HG03558 (cell line): ENCODE data around the gene AKR1C2.
"Not testable (repeated sequence)": the region's sequence is repeated elsewhere in the genome, so short reads cannot be mapped to it uniquely, and the experiment has no call there.

Source experiments
- ATAC-seq: cut with Tn5 transposase; IDR thresholded peaks from one replicate; pipeline ENCODE4 v1.9.1; 2021; ENCODE audit warnings: moderate number of reproducible peaks; ENCODE audit not compliant: unreplicated experiment; ENCODE audit errors: extremely low read depth

Gene AKR1C2

DNA sequence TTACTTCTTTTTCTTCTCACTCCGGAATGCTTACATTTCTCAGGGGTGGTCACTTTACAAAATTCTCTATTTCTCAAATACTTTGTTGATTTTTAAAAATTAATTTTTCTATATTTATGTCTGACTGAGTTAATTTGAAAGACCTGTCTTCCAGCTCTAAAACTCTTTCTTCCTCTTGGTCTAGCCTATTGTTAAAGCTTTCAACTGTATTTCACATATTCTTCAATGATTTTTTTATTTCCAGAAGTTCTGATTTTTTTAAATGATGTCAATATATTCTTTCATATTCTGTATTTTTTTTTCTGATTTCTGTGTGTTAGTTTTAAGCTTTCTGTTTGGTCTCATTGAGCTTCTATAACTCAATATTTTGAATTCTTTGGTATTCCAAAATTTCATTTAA is 27.3 kb upstream of the AKR1C2 start:
- no peak for ATAC-seq

DNA sequence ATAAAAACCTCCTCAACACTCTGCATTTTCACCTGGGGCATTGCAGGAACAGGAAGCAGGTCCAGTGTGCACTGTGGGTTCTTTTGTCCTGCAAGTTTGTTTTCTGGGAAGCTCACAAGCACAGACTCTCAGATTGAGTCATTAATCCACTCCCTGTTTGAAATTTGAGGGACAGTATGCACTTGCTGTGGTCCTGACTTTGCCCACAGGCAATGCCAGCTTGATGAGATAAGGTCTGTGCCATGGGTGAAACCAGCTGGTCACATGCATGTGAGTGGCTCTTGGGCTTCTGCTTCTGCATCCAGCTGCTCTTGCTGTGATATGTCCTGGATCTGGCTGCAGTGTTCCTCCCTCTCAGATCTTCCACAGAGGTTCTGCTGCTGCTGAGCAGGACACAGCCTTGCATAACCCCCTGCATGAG is 21.8 kb upstream of the AKR1C2 start:
- ATAC-seq, result not testable (repeated sequence)

DNA sequence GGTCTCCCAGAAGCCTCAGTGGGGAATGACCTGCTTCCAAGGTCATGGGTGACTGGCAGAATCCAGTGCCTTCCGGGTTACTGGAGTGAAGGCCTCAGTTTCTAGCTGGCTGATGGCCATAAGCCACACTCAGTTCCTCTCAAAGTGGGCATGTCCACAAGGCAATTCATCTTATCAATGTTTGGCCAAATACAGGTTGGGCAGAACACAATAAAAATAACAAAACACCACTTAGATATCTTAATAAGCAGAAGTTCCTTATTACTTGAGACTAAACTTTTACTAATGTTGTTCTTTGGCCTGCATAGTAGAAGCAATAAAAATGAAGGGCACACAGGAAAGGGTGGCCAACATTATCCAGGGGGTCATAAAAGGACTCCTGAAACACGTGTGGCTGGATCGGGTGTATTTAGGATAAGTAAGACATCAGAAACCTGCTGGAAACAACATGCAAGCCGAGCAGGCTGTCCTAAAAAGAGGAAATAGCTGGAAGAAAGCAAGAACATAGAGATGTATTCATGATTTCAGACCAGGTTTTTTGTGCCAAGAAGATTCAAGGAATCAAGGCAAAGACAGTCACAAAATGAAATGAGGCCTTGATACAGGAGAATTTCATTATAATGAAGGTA is 19.6 kb upstream of the AKR1C2 start:
- ATAC-seq, result no peak

DNA sequence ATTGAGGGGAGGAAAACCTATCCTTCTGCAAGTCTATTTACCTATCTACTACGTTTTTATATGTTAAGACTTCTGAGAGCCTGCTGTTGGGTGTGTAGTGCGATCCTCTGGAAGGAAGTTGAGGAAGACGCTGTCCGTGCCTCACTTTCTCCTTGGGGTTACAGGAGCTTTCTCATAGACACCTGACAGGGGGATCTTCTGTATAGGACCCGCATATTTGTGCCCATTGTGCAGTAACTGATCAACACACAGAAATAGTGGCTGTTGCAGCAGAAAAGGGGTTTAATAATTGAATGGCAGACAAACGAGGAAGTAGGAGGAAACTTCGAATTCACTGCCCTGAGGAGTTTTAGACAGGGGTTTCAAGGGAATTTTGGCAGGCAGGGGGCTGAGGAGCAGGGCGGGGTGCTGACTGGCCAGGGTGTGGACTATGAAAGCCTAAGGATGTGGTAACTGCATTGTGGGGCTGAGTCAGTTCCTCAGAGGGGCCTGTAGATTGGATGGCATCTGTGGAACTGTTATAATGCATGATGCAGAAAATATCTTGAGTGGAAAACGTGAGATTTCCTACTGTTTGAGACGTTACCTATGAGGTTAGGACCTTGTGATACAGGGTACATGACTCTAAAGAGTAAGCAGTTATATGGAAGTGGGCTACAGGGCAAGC is 18.1 kb upstream of the AKR1C2 start:
- not testable (repeated sequence) for ATAC-seq

DNA sequence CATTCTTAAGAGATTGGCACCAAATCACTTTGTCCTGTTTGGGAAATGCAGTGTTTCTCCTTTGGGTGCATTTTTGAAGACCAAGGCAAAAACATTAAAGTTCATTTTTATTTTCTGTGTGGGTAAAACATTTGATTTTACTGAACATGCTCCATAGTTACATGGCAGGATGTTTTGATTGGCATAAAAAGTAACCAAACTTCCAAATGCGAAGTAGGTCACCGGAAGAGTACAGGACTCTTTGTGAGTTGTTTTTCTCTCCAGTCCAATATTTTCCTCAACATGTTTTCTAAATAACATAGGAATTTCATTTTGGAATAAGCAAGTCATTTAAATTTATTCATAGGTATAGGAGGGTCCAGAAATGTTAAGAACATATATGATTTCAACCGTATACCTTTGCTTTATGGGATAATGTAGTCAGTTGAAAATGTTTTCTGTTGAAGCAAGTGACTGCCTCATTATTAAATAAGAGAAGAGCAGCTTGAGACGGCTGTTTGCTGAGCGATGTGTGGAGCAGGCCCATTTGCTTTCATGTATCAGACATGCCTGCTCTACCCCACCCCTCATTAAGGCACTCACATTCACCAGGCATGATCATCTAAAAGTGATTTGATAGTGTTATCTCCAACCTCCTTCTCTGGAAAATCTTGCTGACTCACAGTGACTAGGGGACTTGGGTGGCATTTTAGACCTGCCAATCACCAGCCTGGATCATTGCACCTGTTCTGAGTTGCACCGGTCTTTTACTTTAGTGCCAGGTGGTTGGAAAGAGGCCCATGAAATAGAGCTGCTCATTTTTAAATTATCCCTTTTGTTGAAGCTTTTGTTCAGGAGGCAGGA is 16.3 kb upstream of the AKR1C2 start:
- not testable (repeated sequence) for ATAC-seq

DNA sequence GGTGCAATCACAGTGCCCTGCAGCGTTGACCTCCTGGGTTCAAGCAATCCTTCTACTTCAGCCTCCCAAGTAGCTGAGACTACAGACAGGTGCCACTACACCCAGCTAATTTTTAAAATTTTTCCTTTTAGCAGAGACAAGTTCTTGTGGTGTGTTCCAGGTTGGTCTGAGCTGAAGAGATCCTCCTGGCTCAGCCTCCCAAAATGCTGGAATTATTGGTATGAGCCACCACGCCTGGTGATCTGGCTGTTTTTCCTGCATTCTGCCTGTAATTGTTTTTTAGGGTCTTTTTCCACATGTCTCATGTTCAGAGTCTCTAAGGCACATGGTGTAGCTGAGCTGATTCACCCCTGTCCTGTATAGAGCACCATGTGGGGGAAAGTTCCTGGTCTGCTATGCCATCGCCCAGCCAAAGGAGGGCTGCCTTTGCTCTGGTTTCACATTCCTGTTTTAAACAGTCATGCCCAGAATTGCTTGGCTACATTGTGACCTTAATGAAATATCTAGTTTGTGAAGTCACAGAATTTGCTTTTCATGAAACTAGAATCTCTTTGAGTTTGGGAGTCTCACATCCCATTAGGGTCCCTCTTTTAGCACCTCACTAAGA is 15.1 kb upstream of the AKR1C2 start:
- ATAC-seq, result not testable (repeated sequence)

DNA sequence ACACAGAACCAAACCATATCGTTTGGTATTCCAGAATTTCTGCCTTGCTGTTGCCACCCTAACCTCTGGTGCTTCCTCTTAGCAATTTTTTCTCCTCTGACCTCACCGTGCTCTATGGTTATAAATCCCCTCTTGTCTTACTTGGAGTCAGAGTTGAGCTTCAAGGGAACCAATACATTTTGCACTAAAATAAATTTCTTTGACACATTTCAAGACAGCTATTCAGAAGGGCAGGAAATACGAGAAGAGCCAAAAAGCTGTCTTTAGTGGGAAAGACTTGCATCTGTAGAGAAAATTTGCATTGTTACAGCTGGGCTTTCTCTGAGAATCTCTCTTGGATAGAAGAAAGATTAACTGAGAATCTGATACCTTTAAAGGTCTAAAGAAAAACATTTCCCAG is 14.5 kb upstream of the AKR1C2 start:
- no peak for ATAC-seq

DNA sequence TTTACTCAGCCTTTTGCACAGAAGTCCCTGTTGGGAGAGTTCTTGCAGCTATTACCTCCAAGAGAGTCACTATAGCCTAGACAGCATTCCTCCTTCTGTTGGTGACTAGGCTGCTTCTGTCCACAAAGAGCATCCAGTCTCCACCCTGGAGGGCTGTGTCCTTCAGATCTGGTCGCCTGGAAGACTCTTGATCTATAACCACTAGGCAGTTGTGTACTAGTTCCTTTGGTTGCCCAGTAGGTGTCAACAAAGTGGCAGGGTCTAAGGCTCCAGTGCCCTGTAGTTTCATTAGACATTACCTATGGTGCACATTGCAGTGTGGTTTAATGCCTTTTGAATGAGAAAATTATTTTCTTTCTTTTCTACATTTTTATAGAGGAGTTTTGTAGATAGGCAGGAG is 11.3 kb upstream of the AKR1C2 start:
- no peak for ATAC-seq

DNA sequence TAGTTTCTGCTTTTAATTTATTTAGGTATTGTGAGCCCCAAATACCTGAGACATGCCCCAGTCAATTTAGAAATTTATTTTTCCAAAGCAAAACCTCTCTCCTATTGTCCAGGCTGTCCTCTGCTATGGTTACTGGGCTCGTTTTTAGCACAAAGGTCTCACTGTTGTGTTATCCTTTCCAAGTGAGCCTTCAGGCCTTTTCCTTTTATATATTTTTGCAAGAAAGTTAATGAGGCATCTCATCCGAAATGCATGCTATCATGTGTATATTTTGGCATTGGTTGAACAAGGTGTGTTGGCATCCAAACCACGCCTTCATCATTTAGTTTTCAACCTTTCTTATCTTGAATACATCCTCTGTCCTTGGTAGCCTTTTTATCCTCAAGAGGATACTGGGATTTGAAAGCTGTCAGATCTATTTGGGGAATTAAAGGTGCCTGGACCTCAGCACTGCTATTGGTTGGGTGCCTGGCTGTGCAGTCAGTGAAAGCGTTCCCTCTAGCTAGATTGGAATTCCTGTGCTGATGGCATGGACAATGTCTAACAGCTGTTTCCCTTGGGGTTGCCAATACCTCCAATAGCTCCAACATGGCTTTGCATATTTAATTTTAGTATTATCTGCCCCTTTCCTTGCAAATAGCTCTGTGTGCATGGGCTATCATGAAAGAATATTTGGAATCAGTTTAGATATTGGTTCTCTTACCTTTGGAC is 10.7 kb upstream of the AKR1C2 start:
- ATAC-seq, result not testable (repeated sequence)

DNA sequence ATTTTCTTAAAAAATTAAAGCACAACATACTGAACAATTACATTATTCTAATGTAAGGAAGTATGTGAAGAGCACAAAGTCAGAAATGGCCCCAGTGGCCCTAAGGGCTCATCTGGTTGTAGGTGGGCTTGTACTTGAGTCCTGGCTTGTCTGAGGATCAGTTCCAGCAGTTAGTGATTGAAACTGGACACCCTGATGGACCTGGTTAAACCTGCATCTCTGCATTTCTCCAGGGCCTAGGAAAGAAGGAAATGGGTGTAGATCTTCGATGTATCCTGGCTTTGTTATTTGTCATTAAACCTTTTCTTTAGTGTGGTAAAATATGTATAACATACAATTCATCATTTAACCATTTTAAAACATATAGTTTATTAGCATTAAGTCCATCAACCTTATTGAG is 9.7 kb upstream of the AKR1C2 start:
- no peak for ATAC-seq

DNA sequence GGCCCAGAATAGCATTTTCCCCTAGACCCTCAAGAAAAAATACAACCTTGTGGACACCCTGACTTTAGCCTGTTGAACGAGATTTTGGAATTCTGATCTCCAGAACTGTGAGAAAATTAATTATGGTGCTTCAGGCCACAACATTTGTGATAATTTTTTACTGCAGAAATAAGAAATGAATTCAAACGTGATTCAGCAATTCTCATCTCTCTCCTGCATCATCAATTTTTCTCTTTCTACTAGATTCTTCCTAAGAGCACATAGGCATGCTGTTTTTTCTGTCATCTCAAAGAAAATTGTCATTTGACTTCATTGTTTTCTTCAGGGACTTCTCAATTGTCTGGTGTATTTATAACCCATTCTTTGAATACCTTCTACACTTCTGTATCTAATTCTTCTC is 8.9 kb upstream of the AKR1C2 start:
- ATAC-seq, result no peak

DNA sequence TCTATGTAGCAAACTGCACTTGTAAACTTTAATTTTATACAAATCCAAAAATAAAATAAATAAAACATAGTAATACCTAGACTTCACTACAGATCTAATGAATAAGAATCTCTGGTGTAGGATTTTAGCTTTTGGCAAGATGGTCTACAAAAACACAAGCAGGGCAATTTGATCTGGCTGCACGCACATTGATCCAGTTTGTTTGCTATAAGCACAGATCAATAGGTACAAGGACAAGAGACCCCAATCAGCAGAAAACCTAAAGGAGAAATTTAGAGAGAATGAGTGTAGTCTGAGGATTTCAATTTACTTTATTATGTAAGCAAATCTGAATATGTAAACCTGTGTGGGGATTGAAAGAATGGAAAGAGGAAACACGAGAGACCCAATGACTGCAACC is 7.7 kb upstream of the AKR1C2 start:
- not testable (repeated sequence) for ATAC-seq

DNA sequence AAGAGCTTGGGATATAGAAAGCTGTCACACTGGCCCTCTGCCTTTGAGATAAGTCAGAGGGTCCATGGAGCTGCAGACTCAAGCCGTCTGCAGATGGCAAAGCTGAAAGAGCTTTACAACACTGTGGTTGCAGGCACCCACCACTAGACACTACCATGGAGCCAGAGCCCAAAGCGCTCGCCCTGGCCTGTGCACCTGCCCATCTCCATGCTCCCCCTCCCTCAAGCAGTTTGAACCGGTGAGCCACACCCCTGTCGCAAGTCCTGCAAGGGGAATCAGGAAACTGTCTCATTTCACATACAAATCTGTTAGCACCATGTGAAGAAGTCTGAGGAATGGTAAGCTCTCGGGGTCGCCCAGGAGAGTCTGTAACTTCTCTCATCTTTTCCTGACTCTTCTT is 6.4 kb upstream of the AKR1C2 start:
- not testable (repeated sequence) for ATAC-seq

DNA sequence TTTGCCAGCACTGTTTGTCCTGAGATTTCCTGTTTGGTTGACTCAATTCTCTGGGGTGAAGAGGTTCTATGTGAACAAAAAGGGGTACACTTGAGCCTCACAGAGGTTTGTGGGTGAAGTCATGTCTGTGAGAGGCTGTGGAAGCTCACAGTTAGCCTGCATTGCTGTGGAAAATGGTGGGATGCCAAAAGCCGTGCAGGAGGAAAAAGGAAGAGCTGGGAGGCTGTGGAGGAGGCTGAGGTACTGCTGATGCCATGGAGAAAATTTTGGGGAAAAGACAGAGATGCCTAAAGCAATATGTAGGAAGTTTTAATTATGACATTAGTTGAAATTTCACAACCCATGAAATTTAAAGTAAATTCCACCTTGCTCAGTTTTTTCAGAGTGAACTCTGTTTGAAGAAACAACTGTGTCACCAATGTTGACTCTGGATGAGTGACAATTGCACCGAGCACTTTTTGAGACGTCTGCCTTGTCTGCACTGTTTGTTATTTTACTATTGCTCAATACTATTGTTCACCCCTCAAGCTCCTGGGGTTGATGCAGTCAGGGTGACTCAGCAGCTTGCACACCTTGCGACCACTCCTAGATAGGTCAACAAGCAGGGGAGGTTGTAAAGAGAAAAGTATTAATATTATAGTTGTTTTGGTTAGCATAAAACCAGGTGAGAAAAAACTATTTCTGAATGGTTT is 5.3 kb upstream of the AKR1C2 start:
- not testable (repeated sequence) for ATAC-seq

DNA sequence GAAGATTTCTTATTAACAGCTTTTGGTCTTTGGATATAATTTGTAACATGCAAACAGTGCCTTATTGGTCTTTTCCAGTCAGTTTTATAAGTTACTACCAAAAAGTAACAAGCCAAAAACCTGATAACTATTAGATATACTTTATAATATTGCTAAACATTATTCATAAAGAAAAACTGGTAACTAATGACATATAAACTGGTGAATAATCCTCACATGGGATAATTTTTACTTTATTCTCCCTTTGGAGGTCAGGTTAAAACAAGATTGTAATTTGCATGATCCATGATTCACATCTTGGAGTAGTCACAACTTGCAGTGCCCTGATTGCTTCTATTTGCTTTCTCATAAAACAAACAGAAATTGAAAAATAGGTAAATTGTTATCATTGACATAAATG is 844 bp upstream of the AKR1C2 start:
- not testable (repeated sequence) for ATAC-seq

DNA sequence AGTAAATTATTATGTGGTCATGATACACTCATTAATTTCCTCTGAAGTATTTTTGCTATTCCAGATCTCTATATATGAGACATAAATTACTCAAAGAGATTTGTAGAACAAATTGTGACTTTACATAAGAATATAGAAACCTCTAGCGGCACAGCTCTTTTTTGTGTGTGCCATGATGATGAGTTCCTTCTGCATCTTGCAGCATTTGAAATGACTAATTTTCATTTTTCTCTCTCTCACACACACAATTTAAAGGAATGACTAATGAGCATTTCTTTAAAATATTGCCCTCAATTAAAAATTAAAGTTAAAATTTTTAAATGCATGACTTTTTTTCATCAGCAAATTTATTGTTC is 351 bp upstream of the AKR1C2 start:
- not testable (repeated sequence) for ATAC-seq

DNA sequence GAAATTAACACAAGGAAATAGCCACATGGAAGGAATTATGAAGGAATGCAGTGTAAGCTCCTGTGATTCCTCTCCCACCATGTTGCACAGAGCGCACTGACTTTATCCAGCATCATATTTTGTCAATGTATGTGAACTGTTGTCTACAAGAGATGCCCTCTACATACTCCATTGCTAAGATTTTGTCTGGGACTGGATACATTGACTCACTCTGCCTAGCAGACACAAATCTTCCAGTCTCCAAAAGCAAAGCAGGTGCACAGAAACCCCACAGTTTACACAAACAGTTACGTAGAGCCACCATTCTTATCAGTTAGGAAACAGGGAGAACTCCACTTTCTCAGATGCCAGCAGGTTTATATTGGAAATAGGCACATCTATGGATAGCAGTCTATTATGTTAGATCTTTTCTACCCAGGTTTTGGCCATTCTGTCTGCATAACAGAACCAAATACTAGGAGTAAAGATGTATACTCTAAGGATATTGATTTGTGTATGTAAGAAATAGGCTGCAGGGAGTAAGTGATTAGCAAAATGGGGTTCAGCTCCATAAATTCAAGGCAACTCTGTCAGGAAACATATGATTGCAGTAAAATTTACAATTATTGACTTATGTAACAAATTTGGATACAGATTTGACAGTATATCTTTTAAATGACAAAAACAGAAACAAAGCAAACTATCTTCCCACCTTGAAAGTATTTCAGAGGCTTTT is 1.5 kb downstream of the AKR1C2 start:
- no peak for ATAC-seq

DNA sequence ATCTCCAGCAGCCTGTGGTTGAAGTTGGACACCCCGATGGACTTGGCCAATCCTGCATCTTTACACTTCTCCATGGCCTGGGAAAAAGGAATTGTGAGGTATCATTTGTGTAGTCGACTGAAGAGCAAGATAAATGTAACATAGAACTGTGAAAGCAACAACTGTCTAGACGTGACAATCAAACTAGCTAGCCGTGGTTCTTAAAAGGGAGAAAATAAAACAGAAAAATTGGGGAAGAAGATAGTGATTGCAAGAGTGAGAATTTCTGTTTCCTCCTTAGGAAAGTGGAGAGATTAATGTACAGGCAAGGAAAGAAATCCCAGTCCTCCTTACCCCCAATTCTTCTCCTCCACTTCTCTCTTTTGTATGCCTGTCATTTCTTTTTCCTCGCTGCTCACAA is 5.0 kb downstream of the AKR1C2 start:
- no peak for ATAC-seq

DNA sequence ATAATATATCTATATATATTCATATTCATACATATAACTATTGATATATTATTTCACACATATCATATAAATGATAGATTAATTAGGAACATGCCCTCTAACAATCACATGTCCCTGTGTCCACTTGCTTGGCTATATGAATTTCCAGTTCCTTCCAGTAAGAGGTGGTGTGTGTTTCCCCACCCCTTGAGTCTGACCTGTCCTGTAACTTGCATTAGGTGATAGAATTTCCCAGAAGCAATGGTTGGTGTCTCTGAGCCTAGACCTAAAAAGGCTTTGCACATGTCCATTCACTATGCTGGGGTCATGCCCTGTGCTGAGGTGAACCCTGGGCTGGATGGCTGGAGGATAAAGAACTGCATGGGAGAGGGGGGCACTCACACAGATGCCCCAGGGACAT is 9.4 kb downstream of the AKR1C2 start:
- ATAC-seq, result not testable (repeated sequence)
